Upper lobe of left lung (tissue), 6 donors: Measurements from ENCODE around the gene PPTC7. TPM values are rescaled to one million over a fixed set of nuclear protein-coding genes. Genes with fewer than 3 reads are reported as not detected.
"Not testable (repeated sequence)": the region's sequence is repeated elsewhere in the genome, so short reads cannot be mapped to it uniquely, and the experiment has no call there.

Source experiments
- ATAC-seq, 2 donors: fragments of 200-7000 bp; cut with Tn5 transposase; one replicate each; pipeline ENCODE4 v1.9.1; 2022; ENCODE audit warnings: mild to moderate bottlenecking in 2 of 2, moderate library complexity in 2 of 2; ENCODE audit not compliant: low FRiP score in 2 of 2
- DNase-seq, 2 donors: peaks; one replicate each; pipeline ENCODE4 v3.0.0-alpha.2; 2019 to 2020
- H3K27ac ChIP-seq, 4 donors: fragments of 200-600 bp; sonication (generic); one replicate each; pipeline ENCODE4 v1.5.1; 2016 to 2019
- H3K27me3 ChIP-seq, 4 donors: fragments of 200-600 bp; sonication (generic); one replicate each; pipeline ENCODE4 v1.5.1; 2017 to 2019
- H3K36me3 ChIP-seq, 4 donors: fragments of 200-600 bp; sonication (generic); one replicate each; pipeline ENCODE4 v1.5.1; 2016 to 2019
- H3K4me1 ChIP-seq, 4 donors: fragments of 200-600 bp; sonication (generic); one replicate each; pipeline ENCODE4 v1.5.1; 2018 to 2019
- H3K4me3 ChIP-seq, 4 donors: fragments of 200-600 bp; sonication (generic); one replicate each; pipeline ENCODE4 v1.5.1; 2017 to 2019; ENCODE audit warnings: mild to moderate bottlenecking in 2 of 4, moderate library complexity in 1 of 4
- H3K9me3 ChIP-seq, 4 donors: fragments of 200-600 bp; sonication (generic); one replicate each; pipeline ENCODE4 v1.5.1; 2018 to 2019
- EP300 ChIP-seq, 4 donors: sonication (generic); formaldehyde crosslinking; IDR thresholded peaks; one replicate each; pipeline ENCODE4 v1.5.1; 2017; ENCODE audit warnings: antibody characterized with exemption in 4 of 4, control low read depth in 2 of 4
- POLR2A ChIP-seq, 4 donors: fragments of 450-650 bp; IDR thresholded peaks; one replicate each; pipeline ENCODE4 v1.5.1; 2016 to 2017; ENCODE audit warnings: antibody characterized with exemption in 4 of 4, mild to moderate bottlenecking in 2 of 4
- POLR2AphosphoS5 ChIP-seq, 2 donors: sonication (generic); formaldehyde crosslinking; IDR thresholded peaks; one replicate each; pipeline ENCODE4 v1.5.1; 2017; ENCODE audit warnings: antibody characterized with exemption in 2 of 2
- whole genome bisulfite sequencing, 2 donors: methylation state at CpG; one replicate each; pipeline ENCODE4 v1.1.5; 2017 to 2018; 5-methylcytosine and 5-hydroxymethylcytosine counted together
- total RNA-seq, 6 donors: library from RNA; depleted of rRNA in 4 of 6; stranded (reverse); fragments of >200 nt in 4 of 6; gene quantifications; one replicate each; pipeline versions ENCODE4 v1.1.0 to v1.2.1, GENCODE V29; 2016 to 2021
- TF ChIP-seq, protein P1 (sequence below), 6 experiments: fragments of 450-650 bp in 4 of 6; fragments of 200-600 bp in 2 of 6; sonication (generic) in 2 of 6; IDR thresholded peaks; one replicate each; pipeline ENCODE4 v1.5.1; 2016 to 2019; ENCODE audit warnings: antibody characterized with exemption in 6 of 6
- donor health status: DM: no; HTN: no; CAD: no; lungs with moderate emphysema.
- donor health status: DM: no; HTN: yes; CAD: no; lungs with severe emphysema.

The PPTC7 gene
- total RNA-seq, 6 donors from 2014 or later = 22.0 to 40.8 (median 25.2) TPM

DNA sequence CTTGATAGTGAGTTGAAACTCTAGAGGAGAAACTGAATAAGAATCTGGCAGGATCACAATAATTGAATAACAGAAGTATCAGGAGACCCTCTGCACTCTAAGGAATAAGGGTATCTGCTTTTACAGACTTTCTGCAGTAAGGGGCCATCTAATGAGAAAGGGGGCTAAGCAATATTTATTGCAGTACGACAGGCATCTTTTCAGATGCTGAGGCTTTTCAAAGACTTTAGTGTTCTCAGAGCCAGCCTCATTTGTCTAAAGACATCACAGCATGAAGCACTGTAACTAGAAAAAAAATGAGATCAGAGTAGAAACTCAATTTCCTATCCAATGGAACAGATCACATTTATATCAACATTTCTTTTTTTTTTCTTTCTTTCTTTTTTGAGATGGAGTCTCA lies 22.2 kb downstream of the PPTC7 start:
- no peaks in the 10 kb centered on the region for H3K36me3 ChIP-seq
- no peak overlapping the region for H3K4me3 ChIP-seq
- H3K9me3 ChIP-seq = no peaks in the 10 kb centered on the region
- H3K27me3 ChIP-seq = no peaks in the 10 kb centered on the region
- H3K27ac ChIP-seq = no peak overlapping the region
- ATAC-seq (no peak), DNase-seq (no peak)
- WGBS, 2 donors = 85 to 95% methylated on average over 1 of the region's 1 CpG
- no peak for TF ChIP-seq POLR2A (IDR thresholded peaks at IDR 0.05)
- no peak for TF ChIP-seq EP300 (IDR thresholded peaks at IDR 0.05)
- TF ChIP-seq POLR2AphosphoS5 (IDR thresholded peaks at IDR 0.05) = no peak
- TF ChIP-seq, protein P1, sequence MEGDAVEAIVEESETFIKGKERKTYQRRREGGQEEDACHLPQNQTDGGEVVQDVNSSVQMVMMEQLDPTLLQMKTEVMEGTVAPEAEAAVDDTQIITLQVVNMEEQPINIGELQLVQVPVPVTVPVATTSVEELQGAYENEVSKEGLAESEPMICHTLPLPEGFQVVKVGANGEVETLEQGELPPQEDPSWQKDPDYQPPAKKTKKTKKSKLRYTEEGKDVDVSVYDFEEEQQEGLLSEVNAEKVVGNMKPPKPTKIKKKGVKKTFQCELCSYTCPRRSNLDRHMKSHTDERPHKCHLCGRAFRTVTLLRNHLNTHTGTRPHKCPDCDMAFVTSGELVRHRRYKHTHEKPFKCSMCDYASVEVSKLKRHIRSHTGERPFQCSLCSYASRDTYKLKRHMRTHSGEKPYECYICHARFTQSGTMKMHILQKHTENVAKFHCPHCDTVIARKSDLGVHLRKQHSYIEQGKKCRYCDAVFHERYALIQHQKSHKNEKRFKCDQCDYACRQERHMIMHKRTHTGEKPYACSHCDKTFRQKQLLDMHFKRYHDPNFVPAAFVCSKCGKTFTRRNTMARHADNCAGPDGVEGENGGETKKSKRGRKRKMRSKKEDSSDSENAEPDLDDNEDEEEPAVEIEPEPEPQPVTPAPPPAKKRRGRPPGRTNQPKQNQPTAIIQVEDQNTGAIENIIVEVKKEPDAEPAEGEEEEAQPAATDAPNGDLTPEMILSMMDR (IDR thresholded peaks at IDR 0.05) = no peak
- H3K4me1 ChIP-seq = peaks cover 22 to 44% (median 30%) of the 10 kb centered on the region in 4 donors

DNA sequence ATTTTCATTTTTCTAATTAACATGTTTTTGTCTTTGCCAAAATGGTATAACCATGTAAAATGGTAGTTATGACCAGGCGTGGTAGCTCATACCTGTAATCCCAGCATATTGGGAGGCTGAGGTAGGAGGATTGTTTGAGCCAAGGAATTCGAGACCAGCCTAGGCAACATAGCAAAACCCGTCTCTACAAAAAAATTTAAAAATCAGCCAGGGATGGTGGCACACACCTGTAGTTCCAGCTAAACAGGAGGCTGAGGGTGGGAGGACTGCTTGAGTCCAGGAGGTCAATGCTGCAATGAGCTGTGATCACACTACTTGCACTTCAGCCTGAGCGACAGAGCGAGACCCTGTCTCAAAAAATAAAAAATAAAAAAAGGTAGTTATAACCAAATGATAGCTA lies 23.1 kb downstream of the PPTC7 start:
- Histone ChIP-seq H3K27ac (no peak overlapping the region), H3K4me3 (no peak overlapping the region), H3K4me1 (peaks cover 25 to 48% (median 35%) of the 10 kb centered on the region in 4 donors), H3K27me3 (no peaks in the 10 kb centered on the region), H3K36me3 (no peaks in the 10 kb centered on the region), H3K9me3 (no peaks in the 10 kb centered on the region)
- 92 to 98% methylated on average over 5 of the region's 5 CpGs for WGBS, 2 donors
- no peak for TF ChIP-seq EP300 (IDR thresholded peaks at IDR 0.05)
- no peak for TF ChIP-seq POLR2A (IDR thresholded peaks at IDR 0.05)
- TF ChIP-seq, protein P1 (IDR thresholded peaks at IDR 0.05) = no peak
- TF ChIP-seq POLR2AphosphoS5 (IDR thresholded peaks at IDR 0.05) = no peak
- no peak for ATAC-seq
- no peak for DNase-seq

GRCh38 chr12:110558945-110559344 lies 24.2 kb downstream of the PPTC7 start:
- WGBS, 2 donors = 96 to 98% methylated on average over 2 of the region's 2 CpGs
- DNase-seq, H3K27ac ChIP-seq, H3K36me3 ChIP-seq, H3K9me3 ChIP-seq, H3K4me3 ChIP-seq, H3K27me3 ChIP-seq, ATAC-seq: not testable (repeated sequence)
- H3K4me1 ChIP-seq = peaks cover 26 to 51% (median 35%) of the 10 kb centered on the region in 4 donors

- Histone ChIP-seq H3K4me1 (peaks cover 16 to 42% (median 21%) of the 10 kb centered on the region in 4 donors), H3K27me3 (no peaks in the 10 kb centered on the region), H3K36me3 (no peaks in the 10 kb centered on the region), H3K9me3 (no peaks in the 10 kb centered on the region), H3K27ac (no peak overlapping the region), H3K4me3 (no peak overlapping the region)
- ATAC-seq (no peak), DNase-seq (no peak)
- WGBS, 2 donors = 91 to 95% methylated on average over 3 of the region's 3 CpGs
- TF ChIP-seq POLR2A (IDR thresholded peaks at IDR 0.05) = no peak
- TF ChIP-seq, protein P1 (IDR thresholded peaks at IDR 0.05) = no peak
- TF ChIP-seq EP300 (IDR thresholded peaks at IDR 0.05) = no peak
- TF ChIP-seq POLR2AphosphoS5 (IDR thresholded peaks at IDR 0.05) = no peak
These were observed 25.8 kb downstream of the PPTC7 start for GRCh38 chr12:110557300-110557699.

- Histone ChIP-seq H3K4me3 (no peak overlapping the region), H3K9me3 (no peaks in the 10 kb centered on the region), H3K4me1 (peaks cover 16 to 39% (median 20%) of the 10 kb centered on the region in 4 donors), H3K27ac (no peak overlapping the region), H3K27me3 (no peaks in the 10 kb centered on the region), H3K36me3 (no peaks in the 10 kb centered on the region)
- DNase-seq (no peak), ATAC-seq (no peak)
- WGBS, 2 donors = 82 to 83% methylated on average over 10 of the region's 10 CpGs
- TF ChIP-seq, protein P1 (IDR thresholded peaks at IDR 0.05) = no peak
- TF ChIP-seq POLR2A (IDR thresholded peaks at IDR 0.05) (no peak), EP300 (IDR thresholded peaks at IDR 0.05) (no peak), POLR2AphosphoS5 (IDR thresholded peaks at IDR 0.05) (no peak)
These were observed 26.4 kb downstream of the PPTC7 start for GRCh38 chr12:110556705-110557104.
